ENCODE measurements around the gene EIF2B4. TPM values are rescaled to one million over a fixed set of nuclear protein-coding genes. Genes with fewer than 3 reads are reported as not detected.

Gene EIF2B4
- polyA plus RNA-seq, 3 donors, result 29.5 to 42.3 (median 39.3) TPM

GRCh38 chr2:27408601-27409320 is 38.6 kb upstream of the EIF2B4 start:
- peak in 2 of 3 donors; percentile 1 to 18 for DNase-seq

More at GRCh38 chr2:27408601-27409320, 38.6 kb upstream of the EIF2B4 start:
- peak overlapping the region; percentile 91 to 96 (median 96) for H3K4me3 ChIP-seq (replicated peaks in 1 of 3; ENCODE audit: low read depth in 2 of 3, low read length in 3 of 3)
- Mint-ChIP-seq H3K4me1 (peaks cover 29% of the 10 kb centered on the region), H3K9me3 (peaks cover 0 to 2% (median 0%) of the 10 kb centered on the region in 7 donors), H3K27me3 (ENCODE audit: low read depth in 3 of 3) (peaks cover 2 to 7% (median 3%) of the 10 kb centered on the region in 3 donors), H3K36me3 (peaks cover 5 to 17% of the 10 kb centered on the region in 2 donors), H3K4me3 (peak overlapping the region; percentile 78 to 89), H3K27ac (peak overlapping the region; percentile 73 to 89 (median 81))
- H3K9me3 ChIP-seq (replicated peaks in 1 of 2; ENCODE audit: control insufficient read depth in 1 of 2, insufficient read depth in 1 of 2, low read length in 2 of 2), result no peaks in the 10 kb centered on the region
- intact Hi-C loops (cut with micrococcal nuclease), result loop anchor here (5.0 kb wide), 1 partner anchor 36 kb away; the partner anchor contains the start of genes EIF2B4 (in 2 of the 2) and SNX17 (in 2 of the 2)
- no peaks in the 10 kb centered on the region for H3K27me3 ChIP-seq (ENCODE audit: control insufficient read depth in 2 of 2, insufficient read depth in 2 of 2, low read length in 2 of 2)
- under 1% methylated on average over 32 of the region's 33 CpGs for WGBS (ENCODE audit: insufficient coverage)
- peaks cover 21% of the 10 kb centered on the region in 2 donors for H3K4me1 ChIP-seq (ENCODE audit: control insufficient read depth in 1 of 2, insufficient read depth in 2 of 2, low read length in 2 of 2)
- TF ChIP-seq, protein P1, sequence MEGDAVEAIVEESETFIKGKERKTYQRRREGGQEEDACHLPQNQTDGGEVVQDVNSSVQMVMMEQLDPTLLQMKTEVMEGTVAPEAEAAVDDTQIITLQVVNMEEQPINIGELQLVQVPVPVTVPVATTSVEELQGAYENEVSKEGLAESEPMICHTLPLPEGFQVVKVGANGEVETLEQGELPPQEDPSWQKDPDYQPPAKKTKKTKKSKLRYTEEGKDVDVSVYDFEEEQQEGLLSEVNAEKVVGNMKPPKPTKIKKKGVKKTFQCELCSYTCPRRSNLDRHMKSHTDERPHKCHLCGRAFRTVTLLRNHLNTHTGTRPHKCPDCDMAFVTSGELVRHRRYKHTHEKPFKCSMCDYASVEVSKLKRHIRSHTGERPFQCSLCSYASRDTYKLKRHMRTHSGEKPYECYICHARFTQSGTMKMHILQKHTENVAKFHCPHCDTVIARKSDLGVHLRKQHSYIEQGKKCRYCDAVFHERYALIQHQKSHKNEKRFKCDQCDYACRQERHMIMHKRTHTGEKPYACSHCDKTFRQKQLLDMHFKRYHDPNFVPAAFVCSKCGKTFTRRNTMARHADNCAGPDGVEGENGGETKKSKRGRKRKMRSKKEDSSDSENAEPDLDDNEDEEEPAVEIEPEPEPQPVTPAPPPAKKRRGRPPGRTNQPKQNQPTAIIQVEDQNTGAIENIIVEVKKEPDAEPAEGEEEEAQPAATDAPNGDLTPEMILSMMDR (IDR thresholded peaks at IDR 0.05), result no peak
- H2AFZ ChIP-seq (ENCODE audit: insufficient read depth, low read depth, low read length, poor library complexity, severe bottlenecking), result peak overlapping the region; percentile 91
- H4K20me1 ChIP-seq (ENCODE audit: insufficient read depth, low read length), result peaks cover 26% of the 10 kb centered on the region
- peak overlapping the region; percentile 89 for H3K9ac ChIP-seq (ENCODE audit: insufficient read depth, low read length, poor library complexity, severe bottlenecking)
- peaks cover 3 to 22% of the 10 kb centered on the region in 2 donors for H3K36me3 ChIP-seq (replicated peaks in 1 of 2; ENCODE audit: control insufficient read depth in 1 of 2, insufficient read depth in 2 of 2, low read length in 2 of 2)
- H3K4me2 ChIP-seq (replicated peaks; ENCODE audit: extremely low read depth, low read length, poor library complexity, severe bottlenecking), result peak overlapping the region; percentile 94
- peaks cover 57% of the 10 kb centered on the region for H3K79me2 ChIP-seq (ENCODE audit: insufficient read depth, low read length)
- H3K27ac ChIP-seq (ENCODE audit: low read depth in 1 of 2, low read length in 2 of 2), result peak overlapping the region; percentile 74 to 85

All from CD14-positive monocyte (primary cell).